GM12872 (cell line): ENCODE data around the gene SORBS2.

Experiments
- CTCF ChIP-seq: IDR thresholded peaks from 3 replicates; pipeline ENCODE4 v1.5.1; 2011; ENCODE audit warnings: low read depth, mild to moderate bottlenecking, low read length, moderate library complexity; ENCODE audit not compliant: insufficient read depth

SORBS2 gene

GRCh38 chr4:185834088-185834487 is 22.1 kb upstream of the SORBS2 start:
- TF ChIP-seq CTCF = no peak

DNA sequence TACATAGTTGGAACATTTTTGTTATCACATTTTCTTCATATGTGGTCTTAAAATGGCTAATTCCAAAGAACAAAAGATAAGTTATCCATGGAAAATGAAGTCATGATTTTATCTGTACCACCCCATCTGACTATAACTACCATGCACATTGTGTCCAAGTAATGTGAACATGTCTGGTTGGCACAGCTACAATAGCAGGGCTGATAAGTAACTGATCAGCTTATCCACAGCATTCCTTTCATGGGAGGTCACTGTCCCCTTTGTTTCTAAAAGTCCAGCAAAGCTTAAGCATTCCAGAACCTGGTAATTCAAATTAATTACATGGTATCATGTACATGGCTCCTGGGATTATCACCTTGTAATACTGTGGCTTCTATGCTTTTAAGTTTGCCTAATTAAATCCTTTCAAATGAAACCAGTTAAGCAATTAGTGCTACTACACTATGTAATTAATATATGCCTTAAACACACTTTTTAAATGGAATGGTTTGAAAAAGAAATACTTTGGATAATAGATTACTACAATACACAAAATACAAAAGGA is 21.1 kb upstream of the SORBS2 start:
- TF ChIP-seq CTCF = no peak

- TF ChIP-seq CTCF = no peak
These were observed 19.3 kb upstream of the SORBS2 start for GRCh38 chr4:185831125-185831815.

- TF ChIP-seq CTCF = no peak
These were observed 18.4 kb upstream of the SORBS2 start for GRCh38 chr4:185830263-185830994.

GRCh38 chr4:185826381-185826780 is 14.4 kb upstream of the SORBS2 start:
- no peak for TF ChIP-seq CTCF

- no peak for TF ChIP-seq CTCF
These were observed 13.7 kb upstream of the SORBS2 start for GRCh38 chr4:185825737-185826136.

DNA sequence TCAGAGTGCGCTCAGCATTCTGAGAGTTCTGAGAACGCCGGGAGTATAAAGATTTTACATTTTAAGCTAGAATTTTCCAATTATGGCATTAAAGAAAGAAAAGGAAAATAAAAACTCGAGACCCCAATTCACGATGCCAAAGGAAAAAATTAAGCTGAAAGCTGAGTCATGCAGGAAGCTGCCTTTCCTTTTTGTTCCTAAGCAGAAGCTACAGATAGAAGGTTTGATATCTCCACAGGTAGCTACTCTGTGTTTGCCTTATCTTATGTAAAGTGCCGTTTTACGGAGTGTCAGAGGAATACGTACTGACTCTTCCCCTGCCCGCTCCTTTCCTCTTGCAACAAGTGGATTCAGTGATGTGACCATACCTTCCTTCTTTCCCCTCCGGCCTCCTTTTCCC is 10.8 kb upstream of the SORBS2 start:
- TF ChIP-seq CTCF = no peak
